Measurements from ENCODE around the gene PCDH9.

- TF ChIP-seq POLR2A (IDR thresholded peaks at IDR 0.05) (no peak), CTCF (IDR thresholded peaks at IDR 0.05) (no peak), POLR2AphosphoS5 (IDR thresholded peaks at IDR 0.05; ENCODE audit: insufficient read depth in 1 of 2, low read depth in 1 of 2) (no peak)
Observed at GRCh38 chr13:66859934-66860877, 369.9 kb downstream of the PCDH9 start.
